ENCODE measurements around the gene EFNA5. TPM values are rescaled to one million over a fixed set of nuclear protein-coding genes. Genes with fewer than 3 reads are reported as not detected.

EFNA5 gene
- polyA plus RNA-seq, 4 donors = 0.54 to 3.5 (median 1.7) TPM; not detected in 1

DNA sequence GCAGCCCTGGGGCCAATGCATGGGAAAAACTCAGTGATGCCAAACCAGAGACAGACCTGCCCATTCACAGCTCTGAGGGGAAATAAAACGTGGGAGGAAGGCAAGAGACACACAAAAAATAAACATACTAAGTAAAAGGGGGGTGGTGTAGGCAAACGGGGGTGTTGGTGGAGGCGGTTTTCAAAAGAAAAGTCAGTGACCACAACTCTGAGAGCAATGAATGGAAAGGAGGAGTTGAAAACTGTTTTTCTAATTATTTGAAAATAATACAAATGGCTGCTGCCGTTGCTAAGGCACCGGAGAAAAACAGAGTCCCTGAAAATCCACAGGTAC lies 293.5 kb downstream of the EFNA5 start:
- Histone ChIP-seq H3K27me3 (ENCODE audit: control insufficient read depth in 3 of 3, insufficient read depth in 3 of 3, low read length in 3 of 3) (no peaks in the 10 kb centered on the region), H3K4me1 (ENCODE audit: control insufficient read depth in 3 of 3, insufficient read depth in 2 of 3, low read depth in 1 of 3, low read length in 2 of 3) (peaks cover 0 to 6% (median 3%) of the 10 kb centered on the region in 3 donors), H3K36me3 (ENCODE audit: control insufficient read depth in 3 of 3, insufficient read depth in 2 of 3, low read depth in 1 of 3, low read length in 3 of 3) (no peaks in the 10 kb centered on the region), H3K4me3 (ENCODE audit: low read depth in 1 of 3, low read length in 3 of 3) (no peak overlapping the region), H3K27ac (ENCODE audit: low read depth in 1 of 3, low read length in 2 of 3) (no peak overlapping the region), H3K9me3 (ENCODE audit: control insufficient read depth in 2 of 2, insufficient read depth in 1 of 2, low read depth in 1 of 2, low read length in 1 of 2) (no peaks in the 10 kb centered on the region)
- FAIRE-seq (no peak), DNase-seq (no peak)
- 86 to 89% (median 87%) methylated on average over 5 of the region's 5 CpGs for WGBS, 3 donors

DNA sequence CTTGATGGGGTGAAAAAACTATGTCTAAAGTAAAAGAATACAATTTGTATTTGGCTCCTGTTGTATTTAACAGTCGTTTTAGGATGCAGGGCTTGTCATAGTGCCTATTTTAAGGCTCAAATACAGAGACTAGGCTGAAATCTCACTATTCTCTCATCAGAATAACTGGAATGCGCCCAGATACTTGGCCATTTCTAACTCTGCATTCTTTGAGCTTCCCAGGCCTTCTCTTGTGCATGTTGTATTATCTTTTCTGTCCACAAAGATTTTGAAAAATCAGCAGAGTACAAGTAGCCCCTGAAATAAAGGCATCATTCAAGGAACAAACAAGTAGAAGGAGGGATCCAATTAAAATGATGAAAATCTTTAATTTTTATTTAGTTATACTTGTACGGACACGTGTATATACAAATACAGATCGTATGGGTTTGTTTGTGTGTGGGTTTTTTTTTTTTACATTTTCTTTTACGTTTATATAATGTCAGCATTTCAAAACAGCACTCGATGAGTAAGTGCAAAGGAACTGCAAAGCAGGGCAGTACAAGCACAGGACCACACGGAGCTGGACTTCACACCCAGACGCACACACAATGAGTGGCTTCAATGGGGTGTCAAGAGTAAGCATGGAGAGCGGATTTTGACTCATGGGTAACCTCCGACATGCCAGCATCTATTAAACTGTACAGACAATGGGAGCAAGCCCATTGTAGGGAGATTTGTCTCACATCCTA lies 294.0 kb downstream of the EFNA5 start:
- Histone ChIP-seq H3K4me3 (ENCODE audit: low read depth in 1 of 3, low read length in 3 of 3) (no peak overlapping the region), H3K9me3 (ENCODE audit: control insufficient read depth in 2 of 2, insufficient read depth in 1 of 2, low read depth in 1 of 2, low read length in 1 of 2) (no peaks in the 10 kb centered on the region), H3K4me1 (ENCODE audit: control insufficient read depth in 3 of 3, insufficient read depth in 2 of 3, low read depth in 1 of 3, low read length in 2 of 3) (peaks cover 0 to 6% (median 3%) of the 10 kb centered on the region in 3 donors), H3K27me3 (ENCODE audit: control insufficient read depth in 3 of 3, insufficient read depth in 3 of 3, low read length in 3 of 3) (no peaks in the 10 kb centered on the region), H3K36me3 (ENCODE audit: control insufficient read depth in 3 of 3, insufficient read depth in 2 of 3, low read depth in 1 of 3, low read length in 3 of 3) (no peaks in the 10 kb centered on the region), H3K27ac (ENCODE audit: low read depth in 1 of 3, low read length in 2 of 3) (no peak overlapping the region)
- WGBS, 3 donors = 80 to 92% (median 87%) methylated on average over 11 of the region's 11 CpGs
- no peak for DNase-seq
- no peak for FAIRE-seq

DNA sequence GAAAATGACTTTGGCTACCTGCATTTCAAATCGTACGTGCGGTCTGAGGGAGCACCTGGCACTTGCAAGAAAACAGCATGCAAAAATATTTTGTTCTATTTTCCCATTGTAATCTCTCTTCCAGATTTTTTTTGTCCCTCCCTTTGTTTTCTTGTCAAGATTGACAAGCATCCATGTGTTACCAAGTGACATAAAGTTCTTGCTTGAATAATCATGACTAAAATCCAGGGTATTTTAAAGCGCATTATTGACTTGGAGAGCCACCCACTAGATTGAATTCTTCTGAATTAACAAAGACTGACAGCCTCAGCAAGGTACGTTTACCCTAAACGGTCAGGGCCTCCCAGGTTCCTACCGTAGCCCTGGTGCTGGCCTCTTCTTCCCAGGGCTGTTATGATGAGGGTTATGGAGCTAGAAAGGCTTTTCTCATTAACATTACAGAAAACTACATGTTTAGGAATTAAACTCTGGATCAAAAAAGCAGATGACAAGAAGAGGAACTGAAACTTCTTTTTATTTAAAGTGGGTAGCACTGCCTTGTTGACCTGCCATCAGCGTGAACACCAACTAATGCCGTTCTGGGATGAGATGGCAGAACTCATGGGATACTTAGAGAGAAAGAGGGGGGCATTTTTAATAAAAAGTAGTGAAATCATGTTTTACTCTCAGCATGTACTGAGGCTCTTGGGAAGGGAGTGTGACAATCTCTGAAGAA lies 297.0 kb downstream of the EFNA5 start:
- no peak for FAIRE-seq
- Histone ChIP-seq H3K4me3 (ENCODE audit: low read depth in 1 of 3, low read length in 3 of 3) (no peak overlapping the region), H3K36me3 (ENCODE audit: control insufficient read depth in 3 of 3, insufficient read depth in 2 of 3, low read depth in 1 of 3, low read length in 3 of 3) (no peaks in the 10 kb centered on the region), H3K4me1 (ENCODE audit: control insufficient read depth in 3 of 3, insufficient read depth in 2 of 3, low read depth in 1 of 3, low read length in 2 of 3) (no peaks in the 10 kb centered on the region), H3K27ac (ENCODE audit: low read depth in 1 of 3, low read length in 2 of 3) (no peak overlapping the region), H3K9me3 (ENCODE audit: control insufficient read depth in 2 of 2, insufficient read depth in 1 of 2, low read depth in 1 of 2, low read length in 1 of 2) (no peaks in the 10 kb centered on the region), H3K27me3 (ENCODE audit: control insufficient read depth in 3 of 3, insufficient read depth in 3 of 3, low read length in 3 of 3) (no peaks in the 10 kb centered on the region)
- no peak for DNase-seq
- 91 to 97% (median 91%) methylated on average over 9 of the region's 9 CpGs for WGBS, 3 donors

DNA sequence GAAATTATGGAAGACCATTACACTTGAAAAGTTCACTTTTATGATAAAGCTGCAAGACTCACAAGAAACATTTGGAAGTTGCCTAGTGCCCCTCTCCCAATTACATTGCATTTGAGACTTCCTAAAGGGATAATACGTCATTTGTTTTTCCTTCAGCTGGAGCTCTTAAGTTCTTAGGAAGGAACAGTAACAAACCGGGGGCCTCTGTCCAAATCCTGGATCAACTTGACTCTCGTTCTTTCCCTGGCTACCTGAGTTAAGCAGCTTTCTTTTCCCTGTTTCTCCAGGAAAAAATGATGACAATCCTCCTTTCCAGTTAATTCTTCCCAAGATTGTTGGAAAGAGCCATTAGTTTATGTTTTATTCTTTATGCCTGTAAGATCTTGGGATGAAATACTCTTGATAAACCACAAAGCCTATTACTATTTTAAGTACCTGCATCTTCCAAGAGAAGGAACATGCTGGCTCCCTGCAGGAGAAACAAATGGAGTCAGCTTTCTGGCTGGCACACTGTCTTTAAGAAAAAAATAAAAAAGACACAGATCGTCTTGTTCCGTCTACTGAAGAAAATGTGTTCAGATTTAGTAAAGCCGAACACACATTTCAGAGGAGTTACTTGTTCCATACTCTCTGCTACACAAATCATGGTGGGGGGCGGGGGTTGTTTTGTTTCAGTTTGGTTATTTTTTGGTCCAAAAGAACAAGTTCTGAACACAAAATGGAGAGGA lies 297.9 kb downstream of the EFNA5 start:
- Histone ChIP-seq H3K4me3 (ENCODE audit: low read depth in 1 of 3, low read length in 3 of 3) (no peak overlapping the region), H3K9me3 (ENCODE audit: control insufficient read depth in 2 of 2, insufficient read depth in 1 of 2, low read depth in 1 of 2, low read length in 1 of 2) (no peaks in the 10 kb centered on the region), H3K27me3 (ENCODE audit: control insufficient read depth in 3 of 3, insufficient read depth in 3 of 3, low read length in 3 of 3) (no peaks in the 10 kb centered on the region), H3K27ac (ENCODE audit: low read depth in 1 of 3, low read length in 2 of 3) (no peak overlapping the region), H3K4me1 (ENCODE audit: control insufficient read depth in 3 of 3, insufficient read depth in 2 of 3, low read depth in 1 of 3, low read length in 2 of 3) (no peaks in the 10 kb centered on the region), H3K36me3 (ENCODE audit: control insufficient read depth in 3 of 3, insufficient read depth in 2 of 3, low read depth in 1 of 3, low read length in 3 of 3) (no peaks in the 10 kb centered on the region)
- FAIRE-seq (no peak), DNase-seq (no peak)
- WGBS, 3 donors = 80 to 89% (median 89%) methylated on average over 7 of the region's 7 CpGs

DNA sequence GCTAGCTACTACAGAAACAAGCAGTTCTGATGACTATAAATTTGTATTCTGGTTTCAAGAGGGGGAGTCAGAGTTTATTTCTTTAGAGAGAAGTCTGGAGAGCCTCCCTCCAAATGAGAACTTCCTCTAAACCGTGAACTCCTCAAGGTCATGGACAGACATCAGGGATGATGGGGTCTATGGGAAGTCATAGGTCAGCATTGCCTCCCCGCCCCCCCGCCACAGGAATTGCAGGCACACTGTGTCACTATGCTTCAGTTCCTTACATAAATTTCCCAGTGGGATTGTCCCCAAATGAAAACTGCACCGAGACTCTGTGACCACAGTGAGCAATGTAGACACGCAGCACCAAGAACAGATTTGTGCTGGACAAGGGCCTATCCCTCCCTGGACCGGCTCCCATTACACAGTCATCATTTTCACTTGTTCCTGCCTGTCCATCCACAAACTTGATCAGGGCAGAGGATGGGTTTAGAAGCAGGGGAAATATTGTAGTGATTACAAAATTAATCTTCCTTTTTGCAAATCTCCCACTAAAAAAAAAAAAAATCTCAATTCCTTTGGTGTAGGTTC lies 300.3 kb downstream of the EFNA5 start:
- Histone ChIP-seq H3K4me1 (ENCODE audit: control insufficient read depth in 3 of 3, insufficient read depth in 2 of 3, low read depth in 1 of 3, low read length in 2 of 3) (no peaks in the 10 kb centered on the region), H3K4me3 (ENCODE audit: low read depth in 1 of 3, low read length in 3 of 3) (no peak overlapping the region), H3K27ac (ENCODE audit: low read depth in 1 of 3, low read length in 2 of 3) (no peak overlapping the region), H3K27me3 (ENCODE audit: control insufficient read depth in 3 of 3, insufficient read depth in 3 of 3, low read length in 3 of 3) (no peaks in the 10 kb centered on the region), H3K9me3 (ENCODE audit: control insufficient read depth in 2 of 2, insufficient read depth in 1 of 2, low read depth in 1 of 2, low read length in 1 of 2) (no peaks in the 10 kb centered on the region), H3K36me3 (ENCODE audit: control insufficient read depth in 3 of 3, insufficient read depth in 2 of 3, low read depth in 1 of 3, low read length in 3 of 3) (no peaks in the 10 kb centered on the region)
- WGBS, 3 donors = 78 to 92% (median 87%) methylated on average over 6 of the region's 6 CpGs
- no peak for FAIRE-seq
- DNase-seq = no peak

DNA sequence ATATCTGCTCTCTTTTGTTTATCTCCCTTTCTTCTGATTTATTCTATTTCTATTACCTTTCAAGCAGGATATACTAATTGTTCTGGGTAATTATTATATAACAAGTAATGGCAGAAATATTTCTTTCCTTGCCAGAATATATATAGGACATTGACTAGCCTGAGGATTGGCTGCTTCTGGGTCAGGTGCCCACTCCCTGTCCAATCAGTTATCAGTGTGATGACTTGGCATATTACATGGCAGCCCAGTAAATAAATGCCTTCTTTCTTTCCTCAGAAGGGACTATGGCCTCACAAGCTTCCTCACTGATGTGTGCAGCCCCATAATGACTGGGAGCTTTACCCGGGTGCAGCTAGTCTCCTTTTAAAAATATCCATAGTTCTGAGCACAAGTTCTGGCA lies 301.1 kb downstream of the EFNA5 start:
- FAIRE-seq = no peak
- no peaks in the 10 kb centered on the region for H3K4me1 ChIP-seq (ENCODE audit: control insufficient read depth in 3 of 3, insufficient read depth in 2 of 3, low read depth in 1 of 3, low read length in 2 of 3)
- WGBS, 3 donors = 93 to 97% (median 94%) methylated on average over 1 of the region's 1 CpG

DNA sequence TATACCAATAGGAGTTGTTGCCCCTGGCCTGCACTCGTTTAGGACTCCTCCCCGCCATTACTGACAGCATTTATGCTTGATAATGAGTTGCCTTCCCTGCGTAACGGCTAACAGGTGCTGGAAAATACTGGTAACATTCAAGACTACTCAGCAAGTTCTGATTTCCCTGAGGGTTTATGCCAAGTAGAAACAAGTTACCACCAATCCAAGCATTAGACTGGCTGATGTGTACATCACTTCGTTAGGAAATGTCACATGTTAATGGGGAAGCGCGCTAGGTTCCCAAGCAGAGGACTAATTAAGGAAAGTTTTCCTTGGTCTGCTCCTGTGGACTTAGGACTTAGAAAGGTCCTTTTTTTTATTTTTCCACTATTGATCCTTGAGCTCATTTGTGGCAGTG lies 302.1 kb downstream of the EFNA5 start:
- Histone ChIP-seq H3K4me3 (ENCODE audit: low read depth in 1 of 3, low read length in 3 of 3) (no peak overlapping the region), H3K36me3 (ENCODE audit: control insufficient read depth in 3 of 3, insufficient read depth in 2 of 3, low read depth in 1 of 3, low read length in 3 of 3) (no peaks in the 10 kb centered on the region), H3K9me3 (ENCODE audit: control insufficient read depth in 2 of 2, insufficient read depth in 1 of 2, low read depth in 1 of 2, low read length in 1 of 2) (no peaks in the 10 kb centered on the region), H3K27ac (ENCODE audit: low read depth in 1 of 3, low read length in 2 of 3) (no peak overlapping the region), H3K27me3 (ENCODE audit: control insufficient read depth in 3 of 3, insufficient read depth in 3 of 3, low read length in 3 of 3) (no peaks in the 10 kb centered on the region), H3K4me1 (ENCODE audit: control insufficient read depth in 3 of 3, insufficient read depth in 2 of 3, low read depth in 1 of 3, low read length in 2 of 3) (no peaks in the 10 kb centered on the region)
- WGBS, 3 donors = 88 to 92% (median 90%) methylated on average over 7 of the region's 7 CpGs
- DNase-seq (no peak), FAIRE-seq (no peak)

More for the DNA sequence above, 301.1 kb downstream of the EFNA5 start:
- DNase-seq = no peak
- Histone ChIP-seq H3K27ac (ENCODE audit: low read depth in 1 of 3, low read length in 2 of 3) (no peak overlapping the region), H3K36me3 (ENCODE audit: control insufficient read depth in 3 of 3, insufficient read depth in 2 of 3, low read depth in 1 of 3, low read length in 3 of 3) (no peaks in the 10 kb centered on the region), H3K4me3 (ENCODE audit: low read depth in 1 of 3, low read length in 3 of 3) (no peak overlapping the region), H3K27me3 (ENCODE audit: control insufficient read depth in 3 of 3, insufficient read depth in 3 of 3, low read length in 3 of 3) (no peaks in the 10 kb centered on the region), H3K9me3 (ENCODE audit: control insufficient read depth in 2 of 2, insufficient read depth in 1 of 2, low read depth in 1 of 2, low read length in 1 of 2) (no peaks in the 10 kb centered on the region)

DNA sequence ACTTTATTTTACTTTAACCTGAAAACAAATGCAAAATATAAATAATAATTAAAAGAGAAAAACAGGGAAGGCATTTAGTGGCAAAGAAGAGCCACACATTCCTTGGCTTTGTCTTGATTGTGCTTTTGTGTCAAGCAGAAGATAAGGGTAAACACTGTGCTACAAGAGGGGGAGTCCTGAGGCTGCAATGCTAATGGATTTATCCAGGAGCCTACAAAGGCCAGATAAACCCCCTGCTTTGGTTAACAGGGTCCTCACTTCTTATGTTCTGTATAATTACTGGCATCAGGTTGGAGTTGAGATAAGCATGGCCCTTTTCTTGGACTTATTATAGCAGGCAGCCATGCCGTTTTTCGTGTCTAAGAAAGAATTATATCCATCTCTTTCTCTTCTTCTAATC lies 302.8 kb downstream of the EFNA5 start:
- Histone ChIP-seq H3K27ac (ENCODE audit: low read depth in 1 of 3, low read length in 2 of 3) (no peak overlapping the region), H3K9me3 (ENCODE audit: control insufficient read depth in 2 of 2, insufficient read depth in 1 of 2, low read depth in 1 of 2, low read length in 1 of 2) (no peaks in the 10 kb centered on the region), H3K4me1 (ENCODE audit: control insufficient read depth in 3 of 3, insufficient read depth in 2 of 3, low read depth in 1 of 3, low read length in 2 of 3) (no peaks in the 10 kb centered on the region), H3K27me3 (ENCODE audit: control insufficient read depth in 3 of 3, insufficient read depth in 3 of 3, low read length in 3 of 3) (no peaks in the 10 kb centered on the region), H3K4me3 (ENCODE audit: low read depth in 1 of 3, low read length in 3 of 3) (no peak overlapping the region), H3K36me3 (ENCODE audit: control insufficient read depth in 3 of 3, insufficient read depth in 2 of 3, low read depth in 1 of 3, low read length in 3 of 3) (no peaks in the 10 kb centered on the region)
- FAIRE-seq (no peak), DNase-seq (no peak)
- WGBS, 3 donors = 83 to 94% (median 87%) methylated on average over 2 of the region's 2 CpGs
